ENCODE results near the gene STK10. TPM values are rescaled to one million over a fixed set of nuclear protein-coding genes. Genes with fewer than 3 reads are reported as not detected.

Gene STK10
- total RNA-seq, 1 donor from 2014 or later: 72.5 TPM

GRCh38 chr5:172149073-172149472 is 39.0 kb downstream of the STK10 start:
- intact Hi-C loops (cut with DNase I): no loop called here
- Histone ChIP-seq H3K36me3 (peaks cover 12% of the 10 kb centered on the region), H3K4me3 (no peak overlapping the region), H3K27ac (no peak overlapping the region), H3K9me3 (no peaks in the 10 kb centered on the region), H3K4me1 (peaks cover 38% of the 10 kb centered on the region), H3K27me3 (ENCODE audit: low read depth) (no peaks in the 10 kb centered on the region)
- ATAC-seq (no peak), DNase-seq (no peak)
- TF ChIP-seq, protein P1, sequence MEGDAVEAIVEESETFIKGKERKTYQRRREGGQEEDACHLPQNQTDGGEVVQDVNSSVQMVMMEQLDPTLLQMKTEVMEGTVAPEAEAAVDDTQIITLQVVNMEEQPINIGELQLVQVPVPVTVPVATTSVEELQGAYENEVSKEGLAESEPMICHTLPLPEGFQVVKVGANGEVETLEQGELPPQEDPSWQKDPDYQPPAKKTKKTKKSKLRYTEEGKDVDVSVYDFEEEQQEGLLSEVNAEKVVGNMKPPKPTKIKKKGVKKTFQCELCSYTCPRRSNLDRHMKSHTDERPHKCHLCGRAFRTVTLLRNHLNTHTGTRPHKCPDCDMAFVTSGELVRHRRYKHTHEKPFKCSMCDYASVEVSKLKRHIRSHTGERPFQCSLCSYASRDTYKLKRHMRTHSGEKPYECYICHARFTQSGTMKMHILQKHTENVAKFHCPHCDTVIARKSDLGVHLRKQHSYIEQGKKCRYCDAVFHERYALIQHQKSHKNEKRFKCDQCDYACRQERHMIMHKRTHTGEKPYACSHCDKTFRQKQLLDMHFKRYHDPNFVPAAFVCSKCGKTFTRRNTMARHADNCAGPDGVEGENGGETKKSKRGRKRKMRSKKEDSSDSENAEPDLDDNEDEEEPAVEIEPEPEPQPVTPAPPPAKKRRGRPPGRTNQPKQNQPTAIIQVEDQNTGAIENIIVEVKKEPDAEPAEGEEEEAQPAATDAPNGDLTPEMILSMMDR (IDR thresholded peaks at IDR 0.05): no peak

GRCh38 chr5:172148381-172148780 is 39.6 kb downstream of the STK10 start:
- Histone ChIP-seq H3K27me3 (ENCODE audit: low read depth) (no peaks in the 10 kb centered on the region), H3K4me3 (no peak overlapping the region), H3K27ac (no peak overlapping the region), H3K36me3 (peaks cover 10% of the 10 kb centered on the region), H3K9me3 (no peaks in the 10 kb centered on the region), H3K4me1 (peaks cover 38% of the 10 kb centered on the region)
- intact Hi-C loops (cut with DNase I): no loop called here
- TF ChIP-seq, protein P1 (IDR thresholded peaks at IDR 0.05): no peak
- ATAC-seq: no peak
- DNase-seq: no peak

GRCh38 chr5:172147857-172148256 is 40.2 kb downstream of the STK10 start:
- no peak for DNase-seq
- H3K4me1 ChIP-seq: peaks cover 44% of the 10 kb centered on the region

DNA sequence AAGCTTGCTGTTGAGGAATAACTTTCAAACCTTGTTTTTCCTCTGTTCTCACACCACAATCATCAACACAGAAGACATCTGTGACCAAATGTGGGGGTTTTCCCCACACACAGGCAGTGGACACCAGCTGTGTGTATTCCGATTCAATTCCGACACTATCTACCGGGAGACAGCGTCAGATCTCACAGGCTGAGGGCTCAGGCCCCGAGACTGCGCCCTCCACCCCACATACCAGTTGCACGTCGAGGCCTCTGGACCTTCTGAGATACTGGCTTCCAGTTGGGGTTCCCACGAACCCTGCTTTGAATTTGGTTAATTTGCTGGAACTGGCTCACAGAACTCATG is 41.3 kb downstream of the STK10 start:
- H3K4me1 ChIP-seq: peaks cover 39% of the 10 kb centered on the region
- ATAC-seq: no peak
- no peaks in the 10 kb centered on the region for H3K27me3 ChIP-seq (ENCODE audit: low read depth)
- TF ChIP-seq, protein P1 (IDR thresholded peaks at IDR 0.05): no peak
- H3K36me3 ChIP-seq: peaks cover 10% of the 10 kb centered on the region
- H3K27ac ChIP-seq: no peak overlapping the region
- no peak for DNase-seq
- H3K9me3 ChIP-seq: no peaks in the 10 kb centered on the region
- H3K4me3 ChIP-seq: no peak overlapping the region
- intact Hi-C loops (cut with DNase I): no loop called here

More at GRCh38 chr5:172147857-172148256, 40.2 kb downstream of the STK10 start:
- TF ChIP-seq, protein P1 (IDR thresholded peaks at IDR 0.05): no peak
- Histone ChIP-seq H3K9me3 (no peaks in the 10 kb centered on the region), H3K27me3 (ENCODE audit: low read depth) (no peaks in the 10 kb centered on the region), H3K4me3 (no peak overlapping the region), H3K27ac (no peak overlapping the region), H3K36me3 (peaks cover 10% of the 10 kb centered on the region)
- ATAC-seq: no peak
- intact Hi-C loops (cut with DNase I): no loop called here

DNA sequence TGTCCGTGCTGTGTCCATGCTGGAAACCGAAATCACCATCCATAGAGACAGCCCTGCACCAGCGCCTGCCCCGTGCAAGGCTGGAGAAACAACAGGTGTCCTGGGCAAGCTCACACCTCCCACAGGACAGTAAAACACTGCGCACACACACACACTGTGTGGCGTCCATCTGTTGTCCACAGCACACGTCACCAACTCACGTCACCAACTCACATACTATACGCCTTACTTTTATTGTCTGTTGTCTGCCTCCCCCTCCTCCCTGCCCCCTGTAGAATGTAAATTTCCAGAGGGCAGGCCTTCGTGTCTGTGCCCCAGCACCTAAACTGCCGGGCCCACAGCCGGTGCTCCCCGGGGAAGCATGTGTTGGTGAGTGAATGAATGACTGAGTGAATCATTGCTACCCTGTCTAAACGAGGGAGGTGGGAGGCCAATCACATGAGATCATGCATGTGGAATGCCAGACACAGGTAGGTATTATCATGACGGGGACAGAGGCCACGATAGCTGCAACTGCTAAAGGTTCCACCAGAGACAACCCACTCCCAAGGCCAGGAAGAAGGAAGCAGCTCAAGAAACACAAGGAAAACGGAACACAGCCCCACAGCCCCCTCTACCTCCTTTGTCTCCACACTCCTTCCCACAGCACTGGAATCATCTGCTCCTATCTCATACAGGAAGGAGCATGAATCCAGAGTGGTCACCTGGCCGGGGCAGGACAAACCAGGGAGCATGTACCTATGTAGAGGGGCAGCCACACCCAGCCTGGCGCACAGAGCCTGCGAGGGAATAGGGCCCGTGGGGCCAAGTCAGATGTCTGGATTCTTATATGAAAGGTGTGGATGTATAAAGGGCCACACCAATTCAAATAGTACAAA is 41.9 kb downstream of the STK10 start:
- intact Hi-C loops (cut with DNase I): no loop called here
- Histone ChIP-seq H3K36me3 (peaks cover 10% of the 10 kb centered on the region), H3K4me3 (no peak overlapping the region), H3K9me3 (no peaks in the 10 kb centered on the region), H3K4me1 (peaks cover 35% of the 10 kb centered on the region), H3K27me3 (ENCODE audit: low read depth) (no peaks in the 10 kb centered on the region), H3K27ac (no peak overlapping the region)
- no peak for DNase-seq
- ATAC-seq: no peak
- TF ChIP-seq, protein P1 (IDR thresholded peaks at IDR 0.05): no peak

Data from lower lobe of right lung (tissue), 2 donors.